IMR-90 (cell line): ENCODE results near the gene HCRTR1. TPM values are rescaled to one million over a fixed set of nuclear protein-coding genes. Genes with fewer than 3 reads are reported as not detected.

ENCODE experiments used
- ATAC-seq: fragments of 200-7000 bp; cut with Tn5 transposase; 2 replicates; pipeline ENCODE4 v1.9.1; 2020; ENCODE audit warnings: low read depth, mild to moderate bottlenecking, moderate library complexity
- BruUV-seq: library from RNA; stranded (reverse); fragments of 400-500 nt; replicated peaks from 2 replicates; lab custom pipeline; 2021; lab: Mats Ljungman, UMichigan
- CTCF ChIA-PET: fragments of 300-600 bp; formaldehyde crosslinking; extraction: SDS; loops from one replicate; lab custom pipeline; 2021; ENCODE audit warnings: antibody characterized with exemption; lab: Yijun Ruan, JAX
- POLR2A ChIA-PET: fragments of 300-600 bp; sonication (Branson Sonifier 250); formaldehyde crosslinking; loops from one replicate; lab custom pipeline; 2022; ENCODE audit warnings: antibody characterized with exemption; ENCODE audit not compliant: unreplicated experiment; lab: Charles Lee
- DNase-seq: peaks from one replicate; pipeline ENCODE4 v3.0.0; 2013
- H2AFZ ChIP-seq: replicated peaks from 2 replicates; pipeline ENCODE3; 2013; ENCODE audit warnings: low read length, mild to moderate bottlenecking; ENCODE audit not compliant: poor library complexity
- H2AK5ac ChIP-seq: 2 replicates; pipeline ENCODE4 v1.6.1; 2013; ENCODE audit warnings: low read depth, low read length, inconsistent platforms
- H2AK9ac ChIP-seq: replicated peaks from 2 replicates; pipeline ENCODE3; 2013; ENCODE audit warnings: mild to moderate bottlenecking, low read depth, low read length, moderate library complexity; ENCODE audit not compliant: poor library complexity
- H2BK120ac ChIP-seq: 2 replicates; pipeline ENCODE4 v1.6.1; 2013; ENCODE audit warnings: low read depth, low read length, inconsistent platforms
- H2BK15ac ChIP-seq: 3 replicates; pipeline ENCODE4 v1.6.1; 2013; ENCODE audit warnings: low read depth, low read length, inconsistent platforms
- H2BK20ac ChIP-seq: 2 replicates; pipeline ENCODE4 v1.6.1; 2013; ENCODE audit warnings: low read depth, mild to moderate bottlenecking, inconsistent platforms, low read length, moderate library complexity
- H2BK5ac ChIP-seq: 2 replicates; pipeline ENCODE4 v1.6.1; 2013; ENCODE audit warnings: mild to moderate bottlenecking, low read depth, low read length, inconsistent platforms; ENCODE audit not compliant: poor library complexity, severe bottlenecking
- H3K14ac ChIP-seq: replicated peaks from 2 replicates; pipeline ENCODE4 v1.6.1; 2013; ENCODE audit warnings: low read depth, low read length, inconsistent platforms
- H3K18ac ChIP-seq: 2 replicates; pipeline ENCODE4 v1.6.1; 2013; ENCODE audit warnings: low read depth, low read length, control low read depth
- H3K23ac ChIP-seq: 2 replicates; pipeline ENCODE4 v1.6.1; 2013; ENCODE audit warnings: low read depth, low read length, inconsistent platforms
- H3K27ac ChIP-seq: 2 replicates; pipeline ENCODE4 v1.5.1; 2013; ENCODE audit warnings: mild to moderate bottlenecking, control low read depth, low read length; ENCODE audit not compliant: insufficient read depth
- H3K27me3 ChIP-seq: 2 replicates; pipeline ENCODE4 v1.6.1; 2013; ENCODE audit warnings: low read length; ENCODE audit not compliant: control insufficient read depth, insufficient read depth
- H3K36me3 ChIP-seq: 2 replicates; pipeline ENCODE4 v1.6.1; 2013; ENCODE audit warnings: low read length, mixed read lengths; ENCODE audit not compliant: control insufficient read depth, insufficient read depth
- H3K4ac ChIP-seq: 2 replicates; pipeline ENCODE4 v1.6.1; 2013; ENCODE audit warnings: low read depth, low read length, inconsistent platforms
- H3K4me1 ChIP-seq: 2 replicates; pipeline ENCODE4 v1.6.1; 2013; ENCODE audit warnings: low read length, mixed read lengths; ENCODE audit not compliant: control insufficient read depth, insufficient read depth
- H3K4me2 ChIP-seq: 2 replicates; pipeline ENCODE4 v1.6.1; 2013; ENCODE audit warnings: low read depth, mild to moderate bottlenecking, control low read depth, low read length, moderate library complexity
- H3K4me3 ChIP-seq: 2 replicates; pipeline ENCODE4 v1.5.1; 2013; ENCODE audit warnings: low read depth, mild to moderate bottlenecking, control low read depth, low read length, moderate library complexity; ENCODE audit not compliant: insufficient read depth
- H3K56ac ChIP-seq: 2 replicates; pipeline ENCODE4 v1.6.1; 2013; ENCODE audit warnings: low read length, inconsistent platforms; ENCODE audit not compliant: insufficient read depth; ENCODE audit errors: extremely low read depth
- H3K79me1 ChIP-seq, 2 experiments: 2 replicates each; pipeline ENCODE4 v1.6.1; 2013; ENCODE audit warnings: low read length in 2 of 2, inconsistent platforms in 1 of 2, low read depth in 1 of 2
- H3K9ac ChIP-seq: 2 replicates; pipeline ENCODE4 v1.6.1; 2013; ENCODE audit warnings: low read depth, low read length, control low read depth
- H3K9me1 ChIP-seq: 2 replicates; pipeline ENCODE4 v1.6.1; 2013; ENCODE audit warnings: low read length, inconsistent platforms; ENCODE audit not compliant: insufficient read depth
- H3K9me3 ChIP-seq: 2 replicates; pipeline ENCODE4 v1.6.1; 2013; ENCODE audit warnings: low read length; ENCODE audit not compliant: control insufficient read depth, insufficient read depth
- H4K20me1 ChIP-seq: 2 replicates; pipeline ENCODE4 v1.6.1; 2013; ENCODE audit warnings: low read length, inconsistent platforms; ENCODE audit not compliant: insufficient read depth
- H4K5ac ChIP-seq: 2 replicates; pipeline ENCODE4 v1.6.1; 2013; ENCODE audit warnings: mild to moderate bottlenecking, low read depth, low read length, control low read depth
- H4K8ac ChIP-seq, 2 experiments: 2 replicates each; pipeline ENCODE4 v1.6.1; 2013; ENCODE audit warnings: low read depth in 2 of 2, low read length in 2 of 2, control low read depth in 1 of 2, inconsistent platforms in 1 of 2
- H4K91ac ChIP-seq: 2 replicates; pipeline ENCODE4 v1.6.1; 2013; ENCODE audit warnings: low read depth, low read length, inconsistent platforms; ENCODE audit not compliant: insufficient read depth
- BHLHE40 ChIP-seq: fragments of 150-350 bp; IDR thresholded peaks from 2 replicates; pipeline ENCODE4 v1.6.1; 2016; ENCODE audit warnings: mild to moderate bottlenecking, low read depth, low read length
- CEBPB ChIP-seq: IDR thresholded peaks from 2 replicates; pipeline ENCODE4 v1.6.1; 2012; ENCODE audit warnings: low read depth, low read length, improper control_type of control experiment
- CHD1 ChIP-seq: IDR thresholded peaks from 2 replicates; pipeline ENCODE4 v1.6.1; 2012; ENCODE audit warnings: low read depth, low read length, improper control_type of control experiment
- ELK1 ChIP-seq: fragments of 150-350 bp; IDR thresholded peaks from 2 replicates; pipeline ENCODE4 v1.6.1; 2016; ENCODE audit warnings: low read depth, mild to moderate bottlenecking, low read length, moderate library complexity, borderline replicate concordance
- FOS ChIP-seq: fragments of 150-350 bp; IDR thresholded peaks from 2 replicates; pipeline ENCODE4 v1.6.1; 2016; ENCODE audit warnings: low read depth, low read length
- MAFK ChIP-seq: IDR thresholded peaks from 2 replicates; pipeline ENCODE4 v1.6.1; 2012; ENCODE audit warnings: low read depth, low read length, improper control_type of control experiment
- MAZ ChIP-seq: IDR thresholded peaks from 2 replicates; pipeline ENCODE4 v1.6.1; 2012; ENCODE audit warnings: low read depth, mild to moderate bottlenecking, low read length, improper control_type of control experiment, moderate library complexity, borderline replicate concordance
- MXI1 ChIP-seq: IDR thresholded peaks from 2 replicates; pipeline ENCODE4 v1.6.1; 2012; ENCODE audit warnings: low read depth, mild to moderate bottlenecking, low read length, moderate library complexity, borderline replicate concordance
- NFE2L2 ChIP-seq: fragments of 150-350 bp; IDR thresholded peaks from 2 replicates; pipeline ENCODE4 v1.6.1; 2016; ENCODE audit warnings: low read depth, mild to moderate bottlenecking, low read length
- POLR2A ChIP-seq: IDR thresholded peaks from 2 replicates; pipeline ENCODE4 v1.6.1; 2012; ENCODE audit warnings: mild to moderate bottlenecking, low read depth, low read length
- RAD21 ChIP-seq: IDR thresholded peaks from 2 replicates; pipeline ENCODE4 v1.6.1; 2012; ENCODE audit warnings: low read length, improper control_type of control experiment
- RCOR1 ChIP-seq: IDR thresholded peaks from 2 replicates; pipeline ENCODE4 v1.6.1; 2012; ENCODE audit warnings: mild to moderate bottlenecking, low read length, improper control_type of control experiment; ENCODE audit not compliant: insufficient replicate concordance
- RFX5 ChIP-seq: IDR thresholded peaks from 2 replicates; pipeline ENCODE4 v1.8.0; 2012; ENCODE audit warnings: low read depth, mild to moderate bottlenecking, low read length, moderate library complexity
- SMC3 ChIP-seq: fragments of 150-350 bp; IDR thresholded peaks from 2 replicates; pipeline ENCODE4 v1.6.1; 2016; ENCODE audit warnings: low read depth, mild to moderate bottlenecking, antibody characterized with exemption, low read length, moderate library complexity
- USF2 ChIP-seq: fragments of 150-350 bp; IDR thresholded peaks from 2 replicates; pipeline ENCODE4 v1.6.1; 2017; ENCODE audit warnings: mild to moderate bottlenecking, antibody characterized with exemption, low read length, low read depth
- WGBS, 2 experiments: methylation state at CpG; one replicate each; pipeline versions ENCODE4 v1.1.5 to v1.1.7; 2013; ENCODE audit warnings: missing lambda C conversion rate in 2 of 2; ENCODE audit not compliant: insufficient read length in 1 of 2; ENCODE audit errors: extremely low coverage in 2 of 2; 5-methylcytosine and 5-hydroxymethylcytosine counted together
- dilution Hi-C: fragments of 300-500 bp; cut with HindIII; formaldehyde crosslinking; loops from one replicate; pipeline ENCODE4 v1.14.3; 2018; ENCODE audit warnings: low sequenced_read_pairs; ENCODE audit not compliant: unreplicated experiment
- in situ Hi-C: fragments of 300-500 bp; cut with MboI; formaldehyde crosslinking; loops from 3 replicates; pipeline ENCODE4 v1.14.3; 2019; ENCODE audit warnings: low sequenced_read_pairs, inconsistent platforms, mixed read lengths
- intact Hi-C: fragments of 100-400 bp; cut with micrococcal nuclease; formaldehyde crosslinking; loops from 2 replicates; pipeline ENCODE4 v1.10.0; 2022
- polyA plus RNA-seq, 3 experiments: library from polyadenylated mRNA; depleted of rRNA; stranded (reverse); fragments of >200 nt; gene quantifications; 2 replicates each; pipeline ENCODE4 v1.2.3, GENCODE V29; 2012; ENCODE audit warnings: low replicate concordance in 1 of 3
- total RNA-seq: library from RNA; depleted of rRNA; stranded (reverse); fragments of >200 nt; gene quantifications from 2 replicates; pipeline ENCODE4 v1.2.3, GENCODE V29; 2012
- TF ChIP-seq, protein P1 (sequence below): conservative IDR thresholded peaks from 2 replicates; pipeline ENCODE4 v1.5.1; 2012; ENCODE audit warnings: mild to moderate bottlenecking, low read depth, low read length, improper control_type of control experiment

Gene HCRTR1
- total and polyA plus RNA-seq, 2 of the 4 experiments (the other 2 are of a cell fraction): not detected

DNA sequence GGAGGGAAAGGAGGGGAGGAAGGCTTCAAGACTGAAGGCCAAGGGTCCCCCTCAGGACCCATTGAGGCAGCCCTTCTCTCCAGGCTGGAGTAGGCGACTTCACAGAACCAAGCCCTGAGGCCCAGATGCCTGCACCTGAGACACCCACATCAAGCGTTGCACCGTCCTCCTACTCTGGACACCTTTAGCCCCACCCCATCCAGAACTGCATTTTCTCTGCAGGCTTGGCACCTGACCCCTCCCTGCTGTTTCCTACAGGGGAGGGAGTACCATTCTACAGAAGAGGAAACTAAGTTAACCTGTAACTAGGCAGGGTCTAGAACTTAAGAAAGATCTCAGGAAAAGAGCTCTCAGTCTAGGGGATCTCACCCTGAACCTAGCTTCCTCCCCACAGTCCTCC, 15.2 kb downstream of the HCRTR1 start:
- DNase-seq (no peak), ATAC-seq (no peak)
- WGBS, 2 experiments: no CpG with 5 or more reads among the region's 3 CpGs
- no peak overlapping the region for H2BK5ac ChIP-seq
- H3K14ac ChIP-seq: no peak overlapping the region
- H3K27me3 ChIP-seq: no peaks in the 10 kb centered on the region
- CTCF ChIA-PET: interaction anchor here (0.8 to 1.4 kb wide), 3 partner anchors 12 to 45 kb away, joined by 3 to 4 read pairs (median 4); partner anchors contain the start of gene PEF1
- no peak overlapping the region for H4K5ac ChIP-seq
- no peak overlapping the region for H2AK5ac ChIP-seq
- no TSS peak for BruUV-seq
- H3K23ac ChIP-seq: no peak overlapping the region
- in situ Hi-C loops (no loop called here), dilution Hi-C loops (no loop called here), intact Hi-C loops (no loop called here)
- H3K9me1 ChIP-seq: peaks cover 9% of the 10 kb centered on the region; the same call in 1 of the 2 replicates
- H3K4me3 ChIP-seq: no peak overlapping the region
- no peak overlapping the region for H2BK120ac ChIP-seq
- H4K8ac ChIP-seq: no peak overlapping the region
- no peak overlapping the region for H3K18ac ChIP-seq
- no peak overlapping the region for H3K4ac ChIP-seq
- H4K20me1 ChIP-seq: peaks cover 30% of the 10 kb centered on the region
- no peak overlapping the region for H3K4me2 ChIP-seq
- peaks cover 3% of the 10 kb centered on the region; the same call in 1 of the 2 replicates for H3K4me1 ChIP-seq
- no peak overlapping the region for H2BK15ac ChIP-seq
- no peak overlapping the region for H4K91ac ChIP-seq
- POLR2A ChIA-PET: no interaction called here
- H3K79me1 ChIP-seq: peaks cover 18 to 46% of the 10 kb centered on the region in 2 experiments
- H3K9me3 ChIP-seq: no peaks in the 10 kb centered on the region
- no peak overlapping the region for H2AK9ac ChIP-seq
- no peak overlapping the region for H2AFZ ChIP-seq
- peaks cover 38% of the 10 kb centered on the region for H3K36me3 ChIP-seq
- no peak overlapping the region for H2BK20ac ChIP-seq
- H3K27ac ChIP-seq: no peak overlapping the region
- TF ChIP-seq MAFK (no peak), RAD21 (no peak), SMC3 (no peak), RCOR1 (no peak), BHLHE40 (no peak), ELK1 (no peak), CHD1 (no peak), NFE2L2 (no peak), MAZ (no peak), MXI1 (no peak), CEBPB (no peak), USF2 (no peak), RFX5 (no peak), POLR2A (no peak), FOS (no peak)
- TF ChIP-seq, protein P1, sequence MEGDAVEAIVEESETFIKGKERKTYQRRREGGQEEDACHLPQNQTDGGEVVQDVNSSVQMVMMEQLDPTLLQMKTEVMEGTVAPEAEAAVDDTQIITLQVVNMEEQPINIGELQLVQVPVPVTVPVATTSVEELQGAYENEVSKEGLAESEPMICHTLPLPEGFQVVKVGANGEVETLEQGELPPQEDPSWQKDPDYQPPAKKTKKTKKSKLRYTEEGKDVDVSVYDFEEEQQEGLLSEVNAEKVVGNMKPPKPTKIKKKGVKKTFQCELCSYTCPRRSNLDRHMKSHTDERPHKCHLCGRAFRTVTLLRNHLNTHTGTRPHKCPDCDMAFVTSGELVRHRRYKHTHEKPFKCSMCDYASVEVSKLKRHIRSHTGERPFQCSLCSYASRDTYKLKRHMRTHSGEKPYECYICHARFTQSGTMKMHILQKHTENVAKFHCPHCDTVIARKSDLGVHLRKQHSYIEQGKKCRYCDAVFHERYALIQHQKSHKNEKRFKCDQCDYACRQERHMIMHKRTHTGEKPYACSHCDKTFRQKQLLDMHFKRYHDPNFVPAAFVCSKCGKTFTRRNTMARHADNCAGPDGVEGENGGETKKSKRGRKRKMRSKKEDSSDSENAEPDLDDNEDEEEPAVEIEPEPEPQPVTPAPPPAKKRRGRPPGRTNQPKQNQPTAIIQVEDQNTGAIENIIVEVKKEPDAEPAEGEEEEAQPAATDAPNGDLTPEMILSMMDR: no peak
- H3K9ac ChIP-seq: no peak overlapping the region
- H3K56ac ChIP-seq: no peak overlapping the region
